Measurements from ENCODE around the gene TRIO.

GRCh38 chr5:14487897-14488570 lies 344.9 kb downstream of the TRIO start:
- TF ChIP-seq CTCF (IDR thresholded peaks at IDR 0.05) (no peak), POLR2A (IDR thresholded peaks at IDR 0.05; ENCODE audit: low read depth) (no peak), EP300 (IDR thresholded peaks at IDR 0.05) (no peak)
